SK-MEL-5 (cell line): ENCODE results near the gene DMRTB1. TPM values are rescaled to one million over a fixed set of nuclear protein-coding genes. Genes with fewer than 3 reads are reported as not detected.
"Not testable (repeated sequence)": the region's sequence is repeated elsewhere in the genome, so short reads cannot be mapped to it uniquely, and the experiment has no call there.

ENCODE experiments used
- DNase-seq: peaks from one replicate; pipeline ENCODE4 v3.0.0-alpha.2; 2016; ENCODE audit warnings: low read depth, low spot score
- in situ Hi-C: cut with HindIII; loops from 2 replicates; pipeline ENCODE4 v1.10.0; 2016; ENCODE audit warnings: low sequenced_read_pairs, high pct_unique_total_duplicates, low pct_unique_long_range_greater_than_20kb
- total RNA-seq: library from RNA; depleted of rRNA; stranded (reverse); fragments of >200 nt; shearing (Covaris generic); gene quantifications from 2 replicates; pipeline ENCODE4 v1.2.3, GENCODE V29; 2014

Gene DMRTB1
- total RNA-seq, 1 experiment from 2014 or later, result not detected

DNA sequence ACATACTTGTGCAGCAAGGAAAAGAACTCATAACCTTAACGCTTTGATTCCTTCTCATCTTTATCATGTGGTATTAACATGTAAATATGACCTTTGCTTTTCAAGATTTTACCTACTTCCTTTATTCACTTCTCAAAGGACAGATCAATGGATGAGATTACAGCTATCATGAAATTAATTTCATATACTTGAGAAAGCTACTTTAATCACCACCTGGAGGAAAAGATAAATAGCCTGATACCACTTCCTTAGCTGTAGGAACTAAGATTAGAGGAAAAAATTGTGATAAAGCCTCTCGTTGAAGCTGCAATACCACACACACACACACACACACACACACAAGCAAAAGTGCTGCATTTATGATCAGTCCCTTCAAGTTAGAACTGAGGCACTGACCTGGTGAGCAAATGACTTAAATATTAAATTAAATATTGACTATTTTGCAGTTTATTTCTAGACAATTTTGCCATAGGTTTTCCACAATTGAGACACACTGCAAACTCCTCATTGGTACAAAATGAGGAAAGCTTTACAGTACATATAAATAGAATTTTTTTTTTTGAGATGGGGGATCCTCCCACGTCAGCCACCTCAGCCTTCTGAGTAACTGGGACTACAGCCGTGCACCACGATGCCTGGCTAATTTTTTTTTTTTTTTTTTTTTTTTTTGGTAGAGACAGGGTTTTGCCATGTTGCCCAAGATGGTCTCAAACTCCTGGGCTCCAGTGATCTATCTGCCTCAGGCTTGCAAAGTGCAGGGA lies 27.2 kb upstream of the DMRTB1 start:
- no peak for DNase-seq

DNA sequence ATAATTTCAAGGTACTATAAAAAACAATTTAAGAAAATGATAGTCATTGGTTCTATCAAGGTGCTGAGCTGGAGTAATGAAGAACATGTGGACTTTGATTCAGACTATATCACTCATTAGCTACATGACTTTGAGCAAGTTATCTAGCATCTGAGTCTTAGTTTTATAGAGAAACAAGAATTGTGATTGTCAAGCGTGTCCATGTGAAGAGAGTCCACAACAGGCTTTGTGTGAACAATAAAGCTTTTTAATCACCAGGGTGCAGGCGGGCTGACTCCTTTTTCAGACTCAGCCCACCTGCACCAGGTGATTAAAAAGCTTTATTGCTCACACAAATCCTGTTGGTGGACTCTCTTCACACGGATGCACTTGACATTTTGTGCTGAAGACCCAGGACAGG lies 26.6 kb upstream of the DMRTB1 start:
- no peak for DNase-seq
- in situ Hi-C loops, result no loop called here

More for the DNA sequence above, 27.2 kb upstream of the DMRTB1 start:
- in situ Hi-C loops, result no loop called here

DNA sequence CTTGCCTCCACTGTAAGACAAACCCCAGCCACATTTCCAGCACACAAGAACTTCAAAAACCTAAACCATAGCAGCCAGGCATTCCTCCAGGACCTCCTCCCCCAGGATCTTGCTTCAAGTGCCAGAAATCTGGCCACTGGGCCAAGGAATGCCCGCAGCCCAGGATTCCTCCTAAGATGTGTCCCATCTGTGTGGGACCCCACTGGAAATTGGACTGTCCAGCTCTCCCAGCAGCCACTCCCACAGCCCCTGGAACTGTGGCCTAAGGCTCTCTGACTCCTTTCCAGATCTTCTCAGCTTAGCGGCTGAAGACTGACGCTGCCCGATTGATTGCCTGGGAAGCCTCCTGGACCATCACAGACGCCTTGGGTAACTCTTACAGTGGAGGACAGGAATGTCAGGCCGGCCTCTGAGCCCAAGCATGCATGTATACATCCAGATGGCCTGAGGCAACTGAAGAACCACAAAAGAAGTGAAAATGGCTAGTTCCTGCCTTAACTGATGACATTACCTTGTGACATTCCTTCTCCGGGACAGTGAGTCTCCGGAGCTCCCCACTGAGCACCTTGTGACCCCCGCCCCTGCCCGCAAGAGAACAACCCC lies 24.7 kb upstream of the DMRTB1 start:
- DNase-seq, in situ Hi-C loops: not testable (repeated sequence)

DNA sequence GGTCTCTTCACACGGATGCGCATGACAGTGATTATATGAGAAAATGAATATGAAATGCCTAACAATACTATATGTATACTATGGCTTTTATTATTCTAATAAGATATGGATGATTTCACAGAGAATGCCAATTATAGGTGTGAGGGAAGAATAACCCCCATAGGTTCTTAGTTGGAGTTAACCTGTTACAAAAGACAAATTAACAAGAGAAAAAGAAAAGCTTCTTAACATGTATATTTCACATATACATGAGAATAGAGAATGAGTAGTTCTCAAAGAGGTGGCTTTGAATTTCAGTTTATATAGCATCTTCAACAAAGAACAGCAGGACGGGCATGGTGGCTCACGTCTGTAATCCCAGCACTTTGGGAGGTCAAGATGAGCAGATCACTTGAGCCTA lies 24.0 kb upstream of the DMRTB1 start:
- in situ Hi-C loops, result no loop called here
- DNase-seq, result no peak

DNA sequence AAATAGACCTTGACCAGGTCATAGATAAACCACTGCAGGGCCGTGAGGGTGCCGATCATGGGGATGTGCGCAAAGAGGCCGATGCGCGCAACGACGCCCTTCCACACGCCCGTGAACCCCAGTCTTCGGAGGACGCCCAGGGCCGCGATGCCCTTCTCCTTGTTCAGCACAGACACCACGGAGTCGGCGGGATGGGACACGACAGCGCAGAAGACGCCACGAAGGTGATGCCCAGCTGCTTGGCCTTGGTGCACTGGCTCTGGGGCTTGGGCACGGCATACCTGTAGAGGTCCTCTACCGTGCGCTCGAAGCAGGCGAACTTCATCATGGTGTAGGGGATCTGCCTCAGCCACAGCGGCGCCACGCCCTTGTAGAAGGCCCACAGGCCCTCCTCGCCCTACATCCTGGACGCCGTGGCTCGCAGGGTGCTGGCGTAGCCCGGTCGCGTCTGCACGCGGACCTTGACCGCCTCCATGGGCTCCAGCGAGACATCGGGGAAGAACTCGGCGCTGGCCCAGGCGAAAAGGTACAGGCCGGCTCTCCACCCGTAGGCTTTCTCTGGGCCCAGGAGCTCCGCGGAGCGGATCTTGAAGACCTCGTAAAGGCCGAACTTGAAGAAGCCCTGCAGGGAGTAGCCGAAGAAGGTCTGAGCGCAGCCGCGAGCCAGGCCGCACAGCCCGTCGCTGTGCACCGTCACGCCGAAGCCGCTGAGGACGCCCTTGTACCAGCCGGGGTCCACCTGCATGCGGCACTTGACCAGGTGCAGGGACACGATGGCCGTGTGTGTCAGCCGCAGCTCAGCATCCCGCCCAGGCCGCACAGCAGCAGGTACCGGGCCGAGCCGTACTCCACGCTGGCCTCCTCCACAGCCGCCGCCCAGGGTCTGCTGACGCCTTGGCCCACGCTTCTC lies 20.5 kb upstream of the DMRTB1 start:
- in situ Hi-C loops, result no loop called here

DNA sequence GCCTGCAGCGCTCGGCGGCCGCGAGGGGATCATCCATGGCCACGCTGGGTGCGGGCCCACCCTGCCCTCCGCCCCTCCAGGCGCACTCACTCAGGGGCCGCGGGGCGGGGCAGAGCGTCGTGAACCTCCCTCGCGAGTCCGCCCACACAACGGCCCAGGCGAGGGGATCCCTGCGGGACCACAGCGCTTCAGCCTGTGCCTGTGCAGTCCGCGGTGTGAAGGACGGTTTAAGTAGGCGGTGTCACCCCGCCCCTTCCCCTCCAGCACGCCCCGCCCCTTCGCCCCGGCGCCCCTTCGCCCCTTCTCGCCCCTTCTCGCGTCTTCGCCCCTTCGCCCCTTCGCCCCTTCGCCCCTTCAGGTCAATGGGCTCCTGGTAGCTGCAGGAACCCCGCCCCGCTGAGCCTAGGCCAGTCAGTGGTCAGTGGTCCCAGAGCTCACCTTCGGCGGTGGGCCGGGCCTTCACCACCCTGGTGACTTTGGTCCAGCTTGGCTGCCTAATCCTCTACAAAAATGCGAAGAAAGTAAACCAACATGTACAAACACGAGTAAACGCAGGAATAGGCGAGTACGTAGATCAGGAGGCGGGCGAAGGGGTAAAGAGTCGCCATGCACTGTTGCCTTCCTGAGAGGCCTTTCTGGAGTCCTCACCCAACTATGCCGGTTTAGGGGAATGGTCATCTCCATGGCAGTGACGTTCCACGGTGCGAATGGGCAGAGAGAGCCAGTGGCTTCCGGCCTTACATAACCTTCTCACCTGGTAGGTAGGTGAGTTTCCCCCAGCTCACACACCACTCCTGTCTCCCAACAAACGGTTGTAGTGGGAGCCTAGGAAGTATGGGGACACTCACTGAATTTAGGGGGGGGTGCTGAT lies 19.6 kb upstream of the DMRTB1 start:
- no peak for DNase-seq
- in situ Hi-C loops, result no loop called here

More for the DNA sequence above, 20.5 kb upstream of the DMRTB1 start:
- DNase-seq, result no peak

DNA sequence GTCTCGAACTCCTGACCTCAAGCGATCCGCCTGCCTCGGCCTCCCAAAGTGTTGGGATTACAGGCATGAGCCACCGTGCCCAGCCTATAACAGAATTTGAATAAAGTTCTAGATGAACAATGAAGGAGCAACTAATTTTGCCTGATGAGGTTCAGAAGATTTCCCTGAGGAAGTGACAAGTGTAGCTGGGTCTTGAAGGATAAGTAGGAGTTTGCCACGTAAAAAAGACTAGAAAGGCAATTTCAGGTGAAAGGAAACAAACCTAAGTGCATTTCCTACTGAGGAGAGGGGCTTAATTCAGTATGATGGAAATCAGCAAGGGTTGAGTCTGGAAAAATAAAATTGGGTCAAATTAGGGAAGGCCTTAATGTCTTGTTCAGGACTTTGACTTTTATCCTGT lies 18.6 kb upstream of the DMRTB1 start:
- no peak for DNase-seq
- in situ Hi-C loops, result no loop called here

DNA sequence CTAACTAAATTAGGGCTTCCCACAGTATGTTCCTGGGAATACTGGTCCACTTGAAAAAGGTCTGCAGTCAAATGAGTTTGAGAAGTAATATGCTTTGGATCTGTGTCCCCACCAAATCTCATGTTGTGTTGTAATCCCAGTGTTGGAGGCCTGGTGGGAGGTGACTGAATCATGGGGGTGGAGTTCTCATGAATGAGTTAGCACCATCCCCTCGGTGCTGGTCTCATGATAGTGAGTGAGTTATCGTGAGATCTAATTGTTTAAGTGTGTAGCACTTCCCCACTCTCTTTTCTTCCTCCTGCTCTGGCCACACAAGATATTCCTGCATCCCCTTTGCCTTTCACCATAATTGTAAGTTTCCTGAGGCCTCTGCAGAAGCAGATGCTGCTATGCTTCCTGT lies 16.9 kb upstream of the DMRTB1 start:
- in situ Hi-C loops, result no loop called here
- DNase-seq, result peak; percentile 73

DNA sequence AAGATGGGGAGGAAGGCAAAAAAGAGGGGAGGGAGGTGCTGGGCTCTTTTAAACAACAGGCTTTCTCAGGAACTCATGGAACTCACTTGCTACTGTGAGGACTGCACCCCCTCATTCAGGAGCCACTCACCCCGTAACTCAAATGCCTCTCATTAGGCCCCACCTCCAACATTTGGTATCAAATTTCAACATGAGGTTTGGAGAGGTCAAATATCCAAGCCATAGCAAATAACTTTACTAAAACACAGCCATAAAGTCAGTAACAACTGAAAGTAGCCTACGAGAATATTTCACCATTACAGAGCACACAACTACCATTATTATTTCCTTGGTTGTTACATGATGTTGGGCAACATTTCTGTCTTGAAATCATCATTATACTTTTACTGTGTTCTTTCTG lies 13.1 kb upstream of the DMRTB1 start:
- no peak for DNase-seq
- in situ Hi-C loops, result no loop called here

DNA sequence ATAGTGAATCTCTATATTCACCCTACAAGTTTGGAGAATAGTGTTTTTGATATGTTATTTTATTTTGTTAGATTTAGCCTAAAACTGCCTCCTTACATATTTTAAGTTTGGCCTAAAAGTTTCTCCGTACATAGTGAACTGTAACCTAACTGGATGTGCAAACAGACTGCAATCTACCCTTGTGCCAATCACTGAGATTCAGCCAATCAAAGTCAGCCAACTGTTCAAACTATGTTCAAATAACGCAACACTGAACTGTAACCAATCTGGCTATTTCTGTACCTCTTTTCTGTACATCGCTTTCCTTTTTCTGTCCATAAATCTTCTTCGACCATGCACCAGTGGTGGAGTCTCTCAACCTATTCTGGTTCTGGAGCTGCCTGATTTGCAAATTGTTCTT lies 11.8 kb upstream of the DMRTB1 start:
- in situ Hi-C loops, result no loop called here
- DNase-seq, result no peak

DNA sequence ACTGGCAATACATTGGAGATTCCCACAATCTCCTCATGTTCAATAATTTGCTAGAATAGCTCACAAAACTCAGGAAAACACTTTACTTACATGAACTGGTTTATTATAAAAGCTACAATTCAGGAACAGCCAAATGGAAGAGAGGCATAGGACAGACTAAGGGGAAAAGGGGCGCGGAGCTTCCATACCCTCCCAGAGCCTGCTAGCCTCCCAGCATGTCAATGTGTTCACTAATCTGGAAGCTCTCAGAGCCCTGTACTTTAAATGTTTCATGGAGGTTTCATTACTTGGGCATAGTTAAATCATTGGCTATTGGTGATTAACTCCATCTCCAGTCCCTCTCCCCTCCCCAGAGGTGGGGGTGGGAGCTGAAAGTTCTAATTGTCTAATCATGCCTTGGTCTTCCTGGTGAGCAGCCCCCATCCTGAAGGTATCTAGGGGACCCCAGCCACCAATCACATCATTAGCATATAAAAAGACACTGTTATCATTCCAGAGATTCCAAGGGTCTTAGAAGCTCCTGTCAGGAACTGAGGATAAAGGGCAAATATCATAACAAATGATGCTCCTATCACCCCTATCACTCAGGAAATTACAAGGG lies 10.9 kb upstream of the DMRTB1 start:
- in situ Hi-C loops, result no loop called here
- DNase-seq, result no peak

DNA sequence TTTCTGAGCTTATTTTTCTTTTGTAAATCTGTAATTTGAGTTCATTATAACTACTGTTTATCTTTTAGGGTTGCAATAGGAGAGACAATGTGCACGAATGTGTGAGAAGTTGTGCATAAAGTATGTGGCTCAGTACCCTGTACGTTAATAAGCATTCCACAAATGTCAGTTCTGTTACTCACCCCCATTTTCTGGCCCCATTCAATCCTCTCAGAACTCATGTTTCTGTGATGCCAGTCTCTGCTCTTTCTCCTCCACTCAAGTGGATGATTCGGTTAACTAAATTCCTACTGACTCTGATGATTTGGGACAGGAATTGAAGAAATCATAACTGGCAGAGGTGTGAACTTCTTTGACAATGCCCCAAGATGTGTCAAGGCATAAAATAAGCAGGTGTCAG lies 10.2 kb upstream of the DMRTB1 start:
- in situ Hi-C loops, result no loop called here
- no peak for DNase-seq

DNA sequence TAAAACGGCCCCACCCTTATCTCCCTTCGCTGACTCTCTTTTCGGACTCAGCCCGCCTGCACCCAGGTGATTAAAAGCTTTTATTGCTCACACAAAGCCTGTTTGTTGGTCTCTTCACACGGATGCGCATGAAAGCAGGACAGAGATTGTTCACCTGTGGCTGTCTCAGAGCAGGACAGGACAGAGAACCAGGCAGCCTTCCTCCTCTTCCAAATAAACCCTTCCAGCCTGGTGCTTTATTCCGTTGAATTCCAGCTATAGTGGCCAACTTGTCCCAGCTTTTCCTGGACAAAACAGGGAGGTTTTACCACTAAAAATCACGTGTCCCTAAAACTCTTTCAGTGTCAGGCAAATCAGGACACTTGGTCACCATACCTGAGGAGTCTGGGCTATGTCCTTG lies 9.5 kb upstream of the DMRTB1 start:
- DNase-seq, result no peak

DNA sequence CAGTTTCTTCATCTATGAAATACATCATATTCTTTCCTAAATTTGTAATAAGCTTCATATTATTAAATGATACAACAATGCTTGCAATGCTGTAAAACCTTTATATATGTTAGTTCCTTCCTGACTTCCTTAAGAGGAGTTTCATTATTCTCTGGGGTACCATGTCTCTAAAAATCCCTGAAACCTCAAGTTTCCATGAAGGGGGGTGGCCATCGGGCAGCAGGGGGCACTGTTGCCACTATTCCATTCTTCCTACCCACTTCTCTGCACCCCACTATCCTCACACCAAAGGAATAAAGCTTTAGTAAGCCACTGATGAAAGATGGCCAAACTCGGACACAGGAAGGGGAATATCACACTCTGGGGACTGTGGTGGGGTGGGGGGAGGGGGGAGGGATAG lies 9.0 kb upstream of the DMRTB1 start:
- DNase-seq, result peak; percentile 16
- in situ Hi-C loops, result no loop called here

More for the DNA sequence above, 9.5 kb upstream of the DMRTB1 start:
- in situ Hi-C loops, result no loop called here

DNA sequence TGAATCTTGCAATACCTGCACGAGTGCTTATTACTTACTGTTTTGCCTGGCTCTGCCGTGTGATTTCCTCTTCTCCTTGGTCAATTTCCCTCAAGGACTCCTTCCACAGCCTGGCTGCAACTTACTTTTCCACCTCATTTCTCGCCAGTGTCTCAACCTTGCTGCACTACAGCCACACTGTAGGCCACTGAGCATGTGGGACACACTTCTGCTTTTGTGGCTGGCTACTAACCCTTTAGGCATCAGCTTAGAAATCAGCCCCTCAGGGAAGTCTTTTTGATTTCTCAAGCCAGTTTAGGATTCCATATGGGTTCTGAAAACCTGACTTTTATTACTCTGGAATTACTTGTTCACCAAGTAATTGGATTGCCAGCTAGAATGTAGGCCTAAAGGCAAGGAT lies 5.2 kb upstream of the DMRTB1 start:
- DNase-seq, result no peak
- in situ Hi-C loops, result no loop called here

DNA sequence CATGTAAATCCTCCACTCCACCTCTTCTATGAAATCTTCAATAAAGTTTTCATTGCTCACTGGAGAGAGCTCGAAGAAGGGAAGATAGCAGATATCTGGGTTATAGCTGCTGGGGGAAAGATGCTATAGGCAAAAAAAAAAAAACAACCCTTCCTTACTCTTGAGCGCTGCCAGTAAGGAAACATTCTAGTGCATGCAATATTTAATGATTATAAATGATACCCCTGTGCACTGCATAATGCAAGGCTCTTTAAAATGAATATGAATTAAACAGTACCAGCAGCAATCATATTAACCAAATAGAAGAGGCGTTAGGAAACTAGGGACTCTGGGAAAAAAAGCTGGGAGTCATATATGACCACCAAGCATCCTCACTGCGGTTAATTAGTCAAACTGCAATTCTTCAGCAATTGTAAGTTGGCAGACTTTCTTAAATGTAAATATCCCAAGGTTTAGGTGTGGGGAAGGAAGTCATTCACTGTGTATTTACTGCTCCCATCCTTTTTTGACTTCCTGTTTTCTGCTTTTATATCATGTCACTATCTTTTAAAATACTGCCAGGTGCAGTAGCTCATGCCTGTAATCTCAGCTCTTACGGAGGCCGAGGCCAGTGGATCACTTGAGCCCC lies 3.7 kb upstream of the DMRTB1 start:
- no peak for DNase-seq
- in situ Hi-C loops, result no loop called here

DNA sequence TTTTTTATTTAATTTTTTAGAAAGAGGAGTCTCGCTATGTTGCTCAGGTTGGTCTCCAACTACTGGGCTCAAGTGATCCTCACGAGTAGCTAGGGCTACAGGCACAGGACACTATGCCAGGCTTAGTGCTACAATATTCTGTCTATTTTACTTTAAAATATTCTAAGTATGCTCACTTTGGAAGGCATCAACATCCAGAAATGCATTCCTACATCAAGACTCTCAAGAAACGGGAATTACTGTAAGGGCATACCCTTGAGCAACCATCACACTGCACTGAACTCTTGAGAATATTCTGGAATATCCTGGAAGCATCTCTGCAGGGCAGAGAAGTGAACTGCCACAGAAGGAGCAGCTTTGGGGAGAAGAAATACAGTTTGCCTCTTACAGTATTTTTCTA lies 565 bp upstream of the DMRTB1 start:
- in situ Hi-C loops, result no loop called here
- no peak for DNase-seq
